ENCODE measurements around the gene TRAPPC12.

DNA sequence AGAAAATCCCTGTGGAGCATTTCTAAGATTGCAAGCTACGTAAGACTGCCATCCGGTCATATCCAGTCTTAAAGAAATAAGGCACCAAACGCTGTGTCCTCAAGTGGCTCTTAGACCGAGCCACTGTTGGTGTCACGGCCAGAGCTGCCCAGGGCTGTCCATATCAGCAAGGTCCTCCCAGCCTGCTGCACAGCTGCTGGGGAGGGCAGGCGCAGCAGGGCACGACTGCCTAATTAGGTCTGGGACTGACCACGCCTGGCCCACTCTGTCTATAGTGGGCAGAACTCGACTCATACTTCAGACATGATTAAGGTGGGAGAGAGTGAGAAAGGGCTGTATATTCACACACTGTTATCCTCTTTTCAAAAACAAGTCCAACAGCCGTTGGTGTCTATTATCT lies 41.2 kb upstream of the TRAPPC12 start:
- TF ChIP-seq CTCF (IDR thresholded peaks at IDR 0.05) (no peak), POLR2A (IDR thresholded peaks at IDR 0.05) (no peak)

Data from esophagus squamous epithelium (tissue), 4 donors.